Epidermal melanocyte (primary cell): Measurements from ENCODE around the gene TMC4.
"Not testable (repeated sequence)": the region's sequence is repeated elsewhere in the genome, so short reads cannot be mapped to it uniquely, and the experiment has no call there.

Experiments used
- DNase-seq: peaks from one replicate; pipeline ENCODE4 v3.0.0; 2011; ENCODE audit warnings: low spot score; ENCODE audit not compliant: insufficient read length

Gene TMC4

DNA sequence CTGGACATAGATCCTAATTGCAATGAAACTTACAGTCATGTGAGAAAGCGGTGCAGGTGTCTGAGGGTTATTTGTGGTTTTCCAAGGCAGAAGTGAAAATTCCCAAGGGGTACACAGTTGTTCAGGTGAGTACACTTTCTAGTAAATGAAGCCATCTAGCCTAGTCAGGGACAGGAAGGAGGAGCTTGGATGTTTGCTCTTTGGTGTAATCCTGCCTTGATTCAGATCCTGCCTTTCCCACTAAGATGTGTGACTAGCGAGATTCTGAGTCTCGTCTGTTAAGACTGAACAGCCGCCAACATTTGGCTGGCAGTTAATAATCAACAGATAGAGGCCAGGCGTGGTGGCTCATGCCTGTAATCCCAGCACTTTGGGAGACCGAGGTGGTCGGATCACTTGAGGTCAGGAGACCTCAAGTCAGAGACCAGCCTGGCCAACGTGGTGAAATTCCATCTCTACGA lies 30.2 kb upstream of the TMC4 start:
- no peak for DNase-seq

DNA sequence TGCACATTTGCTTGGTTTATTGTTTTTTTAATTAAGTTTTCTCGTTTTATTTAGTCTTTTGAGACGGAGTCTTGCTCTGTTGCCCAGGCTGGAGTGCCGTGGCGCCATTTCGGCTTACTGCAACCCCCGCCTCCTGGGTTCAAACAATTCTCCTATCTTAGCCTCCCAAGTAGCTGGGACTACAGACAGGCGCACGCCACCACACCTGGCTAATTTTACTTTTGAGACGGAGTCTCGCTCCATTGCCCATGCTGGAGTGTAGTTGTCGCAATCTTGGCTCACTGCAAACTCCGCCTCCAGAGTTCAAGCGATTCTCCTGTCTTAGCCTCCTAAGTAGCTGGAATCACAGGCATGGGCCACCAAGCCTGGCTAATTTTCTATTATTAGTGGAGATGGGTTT lies 29.0 kb upstream of the TMC4 start:
- DNase-seq: no peak

DNA sequence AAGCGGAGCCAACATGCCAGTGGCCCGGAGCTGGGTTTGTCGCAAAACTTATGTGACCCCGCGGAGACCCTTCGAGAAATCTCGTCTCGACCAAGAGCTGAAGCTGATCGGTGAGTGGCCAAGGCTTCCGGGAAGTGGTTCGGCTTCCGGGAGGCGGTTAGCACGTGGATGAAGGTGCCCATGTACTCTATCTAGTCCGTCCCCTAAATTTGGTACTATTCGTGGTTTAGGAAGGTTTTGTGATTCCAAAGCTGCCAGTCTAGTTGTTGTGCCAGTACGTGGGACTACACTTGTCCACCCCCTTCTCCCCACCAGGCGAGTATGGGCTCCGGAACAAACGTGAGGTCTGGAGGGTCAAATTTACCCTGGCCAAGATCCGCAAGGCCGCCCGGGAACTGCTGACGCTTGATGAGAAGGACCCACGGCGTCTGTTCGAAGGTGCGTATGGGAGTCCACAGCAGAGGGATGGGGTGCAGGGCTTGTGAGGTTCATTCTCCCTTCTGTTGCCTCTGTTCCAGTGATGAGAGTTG lies 28.3 kb upstream of the TMC4 start:
- DNase-seq: no peak

DNA sequence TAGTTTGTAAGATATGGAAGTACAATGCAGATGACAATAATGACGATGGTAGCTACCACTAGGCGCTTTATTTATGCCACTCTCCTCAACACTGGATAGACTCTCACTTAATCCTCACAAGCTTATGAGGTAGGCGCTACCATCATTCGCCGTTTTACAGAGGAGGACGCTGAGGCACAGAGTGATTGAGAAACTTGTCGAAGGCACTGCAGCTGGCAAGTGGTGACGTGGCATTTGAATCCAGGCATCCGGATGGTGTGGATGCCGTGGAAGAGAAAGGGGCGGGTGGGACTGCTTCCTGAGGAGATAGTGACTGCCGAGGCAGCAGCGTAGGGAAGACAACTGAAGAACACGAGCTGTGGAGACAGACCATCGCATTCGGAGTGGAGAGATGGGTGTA lies 26.4 kb upstream of the TMC4 start:
- no peak for DNase-seq

DNA sequence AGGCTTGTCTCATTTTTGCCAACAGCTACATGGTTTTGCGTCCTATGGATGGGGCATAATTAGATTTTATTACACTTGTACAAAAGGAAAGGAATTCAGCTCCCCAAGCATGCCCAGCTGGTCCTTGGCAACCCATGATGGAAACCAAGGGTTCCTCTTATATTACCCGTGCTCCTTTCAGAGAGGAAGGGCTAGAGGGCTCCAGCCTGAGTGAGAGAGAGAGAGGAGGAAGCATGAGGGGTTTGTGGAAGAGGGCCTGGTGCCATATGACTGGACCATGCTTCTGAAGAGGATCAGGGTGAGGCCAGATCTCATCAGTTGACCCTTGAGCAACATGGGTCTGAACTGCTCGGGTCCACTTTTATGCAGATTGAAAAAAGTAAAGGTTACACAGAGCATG lies 24.2 kb upstream of the TMC4 start:
- DNase-seq: no peak

DNA sequence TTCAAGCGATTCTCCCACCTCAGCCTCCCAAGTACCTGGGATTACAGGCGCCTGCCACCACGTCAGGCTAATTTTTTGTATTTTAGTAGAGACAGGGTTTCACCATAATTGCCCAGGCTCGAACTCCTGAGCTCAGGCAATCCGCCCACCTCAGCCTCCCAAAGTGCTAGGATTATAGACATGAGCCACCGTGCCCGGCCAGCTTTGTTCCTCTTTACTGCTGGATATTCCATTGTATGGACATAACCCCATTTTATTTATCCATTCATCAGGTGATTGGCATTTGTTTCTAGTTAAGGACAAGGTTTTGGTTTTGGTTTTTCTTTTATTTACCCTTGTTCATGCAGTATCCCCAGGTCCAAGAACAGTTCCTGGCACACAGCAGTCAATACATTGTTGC lies 23.6 kb upstream of the TMC4 start:
- DNase-seq: no peak

DNA sequence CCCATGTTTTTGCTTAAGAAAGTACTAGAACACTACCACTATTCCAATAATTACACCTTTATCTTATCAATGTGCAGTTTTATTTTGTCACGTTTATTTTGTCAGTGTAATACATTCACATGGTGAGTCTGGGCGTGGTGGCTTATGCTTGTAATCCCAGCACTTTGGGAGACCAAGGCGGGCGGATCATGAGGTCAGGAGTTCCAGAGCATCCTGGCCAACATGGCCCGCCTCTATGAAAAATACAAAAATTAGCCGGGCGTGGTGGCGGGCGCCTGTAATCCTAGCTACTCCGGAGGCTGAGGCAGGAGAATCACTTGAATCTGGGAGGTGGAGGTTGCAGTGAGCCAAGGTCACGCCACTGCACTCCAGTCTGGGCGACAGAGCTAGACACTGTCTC lies 21.5 kb upstream of the TMC4 start:
- not testable (repeated sequence) for DNase-seq

DNA sequence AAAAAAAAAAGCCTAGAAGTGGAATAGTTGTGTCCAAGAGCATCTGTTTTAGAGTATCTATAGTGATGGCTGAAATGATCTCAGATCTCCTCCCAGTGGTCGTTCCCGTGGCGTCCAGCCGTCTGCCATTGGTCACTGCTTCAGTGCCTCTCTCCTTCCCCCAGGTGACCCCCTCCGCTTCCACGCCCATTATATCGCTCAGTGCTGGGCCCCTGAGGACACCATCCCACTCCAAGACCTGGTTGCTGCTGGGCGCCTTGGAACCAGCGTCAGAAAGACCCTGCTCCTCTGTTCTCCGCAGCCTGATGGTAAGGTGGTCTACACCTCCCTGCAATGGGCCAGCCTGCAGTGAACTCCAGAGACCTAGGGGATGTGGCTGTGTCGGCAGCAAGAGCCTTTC lies 20.1 kb upstream of the TMC4 start:
- DNase-seq: no peak

DNA sequence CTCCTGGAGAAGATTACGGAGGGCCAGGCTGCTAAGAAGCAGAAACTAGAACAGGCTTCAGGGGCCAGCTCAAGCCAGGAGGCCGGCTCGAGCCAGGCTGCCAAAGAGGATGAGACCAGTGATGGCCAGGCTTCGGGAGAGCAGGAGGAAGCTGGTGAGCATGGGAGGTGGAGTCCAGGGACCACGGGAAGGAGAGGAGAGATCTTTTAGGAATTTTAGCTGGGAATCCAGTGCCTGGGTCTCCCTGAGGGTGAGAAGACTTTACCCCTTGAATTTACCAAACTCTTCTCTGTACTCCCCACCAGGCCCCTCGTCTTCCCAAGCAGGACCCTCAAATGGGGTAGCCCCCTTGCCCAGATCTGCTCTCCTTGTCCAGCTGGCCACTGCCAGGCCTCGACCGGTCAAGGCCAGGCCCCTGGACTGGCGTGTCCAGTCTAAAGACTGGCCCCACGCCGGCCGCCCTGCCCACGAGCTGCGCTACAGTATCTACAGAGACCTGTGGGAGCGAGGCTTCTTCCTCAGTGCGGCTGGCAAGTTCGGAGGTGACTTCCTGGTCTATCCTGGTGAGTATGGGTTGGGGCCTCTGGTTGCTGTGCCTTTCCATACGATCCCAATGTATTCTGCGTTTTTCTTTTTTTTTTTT lies 19.0 kb upstream of the TMC4 start:
- DNase-seq: no peak

DNA sequence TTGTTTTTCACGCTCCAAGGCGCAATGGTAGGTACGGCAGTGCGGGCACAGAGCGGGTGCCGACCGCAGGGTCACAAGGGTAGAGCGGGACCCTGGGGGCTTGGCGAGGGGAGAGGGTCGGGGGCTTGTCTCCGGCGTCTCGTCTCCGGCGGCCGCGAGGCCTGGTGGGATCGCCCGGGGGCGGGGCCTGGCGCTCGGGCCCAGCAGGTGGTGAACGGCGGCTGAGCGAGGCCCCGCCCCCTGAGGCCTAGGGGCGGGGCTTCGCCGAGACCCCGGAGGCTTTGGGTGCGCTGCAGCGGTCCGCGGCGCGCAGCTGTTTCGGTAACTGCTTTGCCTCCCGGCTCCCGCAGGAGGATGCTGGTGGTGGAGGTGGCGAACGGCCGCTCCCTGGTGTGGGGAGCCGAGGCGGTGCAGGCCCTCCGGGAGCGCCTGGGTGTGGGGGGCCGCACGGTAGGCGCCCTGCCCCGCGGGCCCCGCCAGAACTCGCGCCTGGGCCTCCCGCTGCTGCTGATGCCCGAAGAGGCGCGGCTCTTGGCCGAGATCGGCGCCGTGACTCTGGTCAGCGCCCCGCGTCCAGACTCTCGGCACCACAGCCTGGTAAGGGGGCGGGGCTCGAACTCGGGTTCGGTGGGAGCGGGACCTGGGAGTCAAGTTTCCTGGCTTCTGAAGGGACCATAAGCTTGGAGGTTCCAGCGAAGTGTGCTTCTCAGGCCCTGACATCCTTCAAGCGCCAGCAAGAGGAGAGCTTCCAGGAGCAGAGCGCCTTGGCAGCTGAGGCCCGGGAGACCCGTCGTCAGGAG lies 18.3 kb upstream of the TMC4 start, which contains the start of gene TSEN34:
TSEN34 (plus strand) TSS at position 298 of the 800 bp plus-strand sequence; CDS start at position 355, 57 bp downstream.
- DNase-seq: no peak

DNA sequence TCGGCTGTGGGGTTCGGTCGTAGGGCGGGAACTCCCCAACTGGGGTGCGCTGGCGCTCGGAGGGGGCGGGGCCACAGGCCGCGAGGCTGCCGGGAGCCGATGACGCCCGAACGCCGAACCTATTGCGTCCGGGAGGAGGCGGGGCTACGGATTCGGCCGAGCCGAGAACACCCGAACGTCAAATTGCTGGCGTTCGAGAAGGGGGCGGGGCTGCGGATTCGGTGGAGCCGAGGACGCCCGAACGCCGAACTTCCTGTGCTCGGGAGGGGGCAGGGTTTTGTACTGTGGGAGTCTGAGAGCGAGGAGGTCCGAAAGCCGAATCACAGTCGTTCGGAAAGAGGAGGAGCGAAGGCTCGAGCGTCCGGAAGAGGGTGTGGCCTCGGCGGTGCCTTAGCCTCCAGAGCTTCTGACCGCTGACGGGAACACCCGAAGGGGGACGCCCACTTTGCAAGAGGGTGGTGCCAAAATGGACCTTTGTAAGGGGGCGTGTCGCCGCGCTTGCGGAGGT lies 17.6 kb upstream of the TMC4 start:
- peak; percentile 62 for DNase-seq

DNA sequence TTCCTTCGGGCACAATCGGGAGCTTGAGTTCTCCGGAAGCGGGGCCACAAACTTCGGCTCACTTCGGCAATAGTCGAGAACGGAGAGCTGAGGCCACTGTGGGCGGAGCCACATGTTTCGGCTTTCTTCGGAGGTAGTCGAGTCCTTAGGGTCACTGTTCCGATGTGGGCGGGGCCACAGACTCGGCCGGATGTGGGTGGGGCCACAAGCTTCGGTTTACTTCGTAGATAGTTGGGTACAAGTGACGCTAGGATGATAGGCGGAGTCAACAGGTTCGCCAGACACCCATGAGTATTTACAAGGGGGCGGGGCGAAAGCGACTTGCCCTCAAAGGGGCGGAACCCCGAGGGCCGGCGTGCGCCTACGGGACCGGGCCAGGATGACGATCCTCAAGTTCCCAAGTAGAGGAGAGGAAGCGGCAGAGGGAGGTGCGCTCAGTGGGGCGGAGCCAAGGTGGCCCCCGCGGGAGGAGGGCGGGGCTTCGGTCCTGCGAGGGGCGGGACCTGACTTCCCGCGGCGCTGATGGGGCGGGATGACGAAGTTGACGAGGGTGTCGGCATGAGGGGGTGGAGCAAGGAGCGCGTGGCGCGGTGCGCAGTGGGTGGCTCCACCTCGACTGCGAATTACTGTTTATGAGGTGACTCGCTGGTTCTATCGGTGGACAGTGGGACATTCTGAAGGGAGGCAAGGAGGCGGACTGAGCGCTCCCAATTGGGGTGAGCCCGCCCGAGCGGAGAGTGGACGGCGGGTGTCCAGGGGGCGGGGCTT lies 17.0 kb upstream of the TMC4 start:
- DNase-seq: peak; percentile 97

DNA sequence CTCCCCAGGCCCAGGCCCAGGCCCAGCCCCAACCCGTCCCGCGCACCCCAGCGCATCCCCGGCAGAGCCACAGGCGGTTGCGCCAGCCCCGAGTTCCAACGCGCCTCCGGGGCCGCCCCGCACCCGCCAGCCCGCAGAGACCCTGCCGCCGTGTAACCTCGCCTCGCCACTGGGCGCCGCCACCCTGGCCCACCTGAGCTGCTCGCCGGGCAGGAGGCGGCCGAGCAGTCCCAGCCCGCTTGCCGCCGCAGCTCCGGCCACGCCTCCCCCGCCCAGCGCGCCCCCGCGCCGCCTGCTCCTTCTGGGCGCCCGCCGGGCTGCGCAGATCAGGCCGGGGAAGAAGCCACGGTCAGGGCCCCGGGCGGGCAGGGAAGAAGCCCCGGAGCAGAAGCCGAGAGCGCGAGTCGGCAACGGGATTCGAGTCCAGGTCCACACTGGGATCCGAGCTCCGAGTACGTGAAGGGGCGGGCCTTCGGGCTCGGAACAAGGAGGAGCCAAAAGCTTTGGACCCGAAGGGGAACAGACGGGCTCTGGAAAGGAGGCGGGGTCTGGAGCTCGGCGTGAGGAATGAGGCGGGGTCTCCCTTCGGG lies 16.3 kb upstream of the TMC4 start, which contains the start of gene MBOAT7:
MBOAT7 (minus strand) TSS at position 436 of the 590 bp plus-strand sequence. CDS start 1,072 bp downstream, outside the sequence.
- no peak for DNase-seq

DNA sequence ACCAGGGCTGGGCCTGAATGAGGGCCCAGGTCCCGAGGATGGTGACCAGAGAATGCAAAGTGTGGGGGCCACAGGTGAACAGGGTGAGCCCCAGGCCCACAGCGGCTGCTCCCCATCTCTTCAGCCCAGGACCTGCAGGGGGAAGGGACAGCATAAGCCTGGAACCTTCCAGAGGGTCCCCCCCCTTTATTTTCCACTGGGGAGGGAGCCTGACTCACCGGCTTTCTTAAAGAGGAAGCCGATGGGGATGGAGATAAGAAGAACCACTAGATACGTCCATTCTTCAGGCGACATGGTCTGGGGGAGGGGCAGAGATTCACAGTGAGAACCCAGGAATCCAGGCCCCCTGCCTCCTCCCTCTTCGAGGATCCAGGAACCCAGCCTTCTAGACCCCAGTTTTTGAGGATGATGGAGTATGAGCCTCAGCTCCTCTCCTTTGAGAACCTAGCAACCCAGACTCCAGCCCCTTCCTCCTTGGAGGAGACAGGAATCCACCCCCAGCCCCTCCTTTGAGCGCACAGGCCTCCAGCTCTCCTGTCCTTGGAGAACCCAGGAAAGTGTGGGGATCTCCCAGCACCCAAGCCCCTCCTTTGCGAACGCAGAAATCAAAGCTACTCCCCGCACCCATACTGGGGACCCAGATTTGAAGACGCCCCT lies 15.4 kb upstream of the TMC4 start:
- no peak for DNase-seq

DNA sequence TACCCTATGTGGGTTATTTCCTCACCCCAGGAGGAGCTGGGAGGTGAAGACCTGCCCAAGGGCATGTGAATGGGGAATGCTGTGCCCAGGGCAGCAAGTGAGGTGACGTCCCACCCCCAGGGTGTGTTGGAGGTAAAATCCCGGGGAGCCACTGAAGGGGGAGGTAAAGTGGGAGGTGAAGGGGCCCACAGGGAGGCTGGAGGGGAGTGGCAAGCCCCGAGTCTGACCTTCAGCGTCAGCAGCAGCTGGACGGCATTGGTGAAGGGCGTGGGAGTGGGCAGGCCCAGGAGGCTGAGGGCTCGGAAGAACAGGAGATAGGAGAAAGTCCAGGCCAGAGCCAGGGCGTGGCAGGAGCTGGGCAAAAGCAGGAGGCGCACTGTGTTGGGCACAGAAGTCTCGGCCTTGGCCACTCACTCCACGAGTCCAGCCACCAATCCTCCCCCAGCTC lies 14.0 kb upstream of the TMC4 start:
- DNase-seq: no peak

DNA sequence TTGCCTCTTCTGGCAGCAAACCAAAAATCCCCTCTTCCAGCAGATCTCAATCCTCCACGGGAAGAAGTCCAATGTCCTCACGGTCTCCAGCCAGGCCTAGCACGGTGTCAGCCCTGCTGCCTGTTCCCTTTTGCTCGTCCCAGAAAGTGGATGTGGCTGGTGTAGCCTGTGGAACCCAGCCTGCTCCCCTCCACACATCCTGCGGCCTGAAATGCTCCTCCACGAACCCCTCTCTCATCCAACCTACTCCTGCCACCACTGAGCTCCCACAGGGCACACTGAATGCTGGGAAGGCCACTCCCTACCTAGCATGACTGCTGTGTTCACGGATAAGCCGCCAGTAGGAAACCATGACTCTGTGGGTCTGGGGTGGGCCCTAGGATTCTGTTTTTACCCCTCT lies 13.4 kb upstream of the TMC4 start:
- no peak for DNase-seq

DNA sequence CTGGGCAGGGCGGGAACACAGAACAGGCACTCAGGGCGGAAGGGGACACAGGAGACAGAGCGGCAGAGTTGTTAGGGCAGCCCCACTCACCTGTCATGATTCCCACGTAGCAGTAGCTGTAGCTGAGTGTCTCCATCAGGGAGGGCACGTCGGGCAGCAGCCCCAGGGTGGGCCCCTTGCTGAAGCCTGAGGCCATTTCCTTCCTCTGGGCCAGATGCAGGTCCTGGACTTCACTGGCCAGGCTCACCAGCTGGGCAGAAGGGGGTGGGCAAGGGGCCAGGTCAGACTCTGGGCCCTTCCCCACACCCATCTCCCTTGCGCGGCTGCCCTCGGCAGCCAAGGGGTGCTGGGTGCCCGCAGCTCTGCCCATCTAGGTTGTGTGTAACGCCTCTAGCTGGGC lies 10.5 kb upstream of the TMC4 start:
- no peak for DNase-seq

DNA sequence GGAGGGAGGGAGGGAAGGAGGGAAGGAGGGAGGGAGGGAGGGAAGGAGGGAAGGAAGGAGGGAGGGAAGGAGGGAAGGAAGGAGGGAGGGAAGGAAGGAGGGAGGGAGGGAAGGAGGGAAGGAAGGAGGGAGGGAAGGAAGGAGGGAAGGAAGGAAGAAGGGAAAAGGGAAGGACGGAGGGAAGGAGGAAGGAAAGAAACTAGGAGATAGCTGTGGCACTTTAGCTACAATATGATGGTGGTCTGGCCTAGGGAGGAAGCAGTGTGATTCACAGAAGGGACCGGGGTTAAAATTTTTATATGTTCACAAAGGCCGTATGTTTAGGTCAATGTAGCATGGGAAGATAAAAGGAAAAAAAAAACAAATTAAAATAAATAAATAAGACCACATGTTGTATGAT lies 8.9 kb upstream of the TMC4 start:
- not testable (repeated sequence) for DNase-seq

DNA sequence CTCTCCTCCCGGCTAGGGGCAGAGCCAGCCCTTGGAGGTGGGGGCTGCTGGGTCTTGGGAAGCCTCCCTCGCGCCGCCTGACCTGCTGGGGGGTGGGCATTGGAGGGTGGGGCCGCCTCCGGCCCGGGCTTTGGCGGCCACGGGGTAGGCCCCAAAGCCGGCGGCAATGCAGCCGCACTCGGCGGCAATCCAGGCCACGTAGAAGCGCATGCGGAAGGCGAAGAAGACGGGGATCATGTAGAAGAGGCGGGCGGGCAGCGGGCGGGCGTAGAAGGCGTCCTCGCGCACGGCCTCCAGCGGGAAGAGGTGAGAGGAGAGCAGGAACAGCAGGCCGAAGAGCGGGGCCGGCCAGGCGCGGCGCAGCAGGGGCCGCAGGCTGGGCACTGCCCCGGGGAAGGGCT lies 7.7 kb upstream of the TMC4 start:
- DNase-seq: no peak

DNA sequence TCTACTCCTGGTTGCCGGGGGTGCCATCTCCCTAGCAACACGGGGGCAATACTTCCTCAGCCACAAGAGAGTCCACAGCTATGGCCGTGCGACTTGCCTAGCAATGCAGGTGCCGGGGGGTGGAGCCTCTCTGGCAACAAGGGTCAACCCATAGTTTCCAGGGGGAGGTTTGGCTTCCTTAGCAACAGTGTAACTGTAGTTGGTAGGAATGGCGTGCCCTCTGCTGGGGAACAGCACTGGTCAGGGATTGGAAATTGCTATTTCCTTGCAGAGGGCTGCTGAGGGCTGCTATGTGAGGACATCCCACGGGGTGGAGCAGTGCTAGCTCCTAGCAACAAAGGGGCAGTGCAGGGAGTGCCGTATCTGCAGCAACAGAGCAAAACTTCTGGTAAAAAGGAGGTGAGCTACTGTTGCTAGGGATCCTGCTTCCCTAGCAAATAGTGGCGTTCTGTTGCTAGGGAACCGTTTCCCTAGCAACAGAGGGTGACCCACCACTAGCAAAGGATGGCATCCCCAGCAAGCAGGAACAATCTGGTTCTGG lies 7.0 kb upstream of the TMC4 start:
- DNase-seq: peak; percentile 73
